Endothelial cell of umbilical vein (primary cell): ENCODE results near the gene HNMT. TPM values are rescaled to one million over a fixed set of nuclear protein-coding genes. Genes with fewer than 3 reads are reported as not detected.

ENCODE experiments used
- BruUV-seq: library from RNA; stranded (reverse); fragments of 400-500 nt; replicated peaks from 2 replicates; lab custom pipeline; 2021; lab: Mats Ljungman, UMichigan
- CTCF ChIA-PET: fragments of 300-600, 350-600 bp; sonication (Branson Sonifier 250); formaldehyde crosslinking; loops from one replicate; lab custom pipeline; 2021; ENCODE audit warnings: antibody characterized with exemption, inconsistent platforms; lab: Charles Lee
- POLR2A ChIA-PET: fragments of 300-600, 350-600 bp; sonication (Branson Sonifier 250); formaldehyde crosslinking; loops from one replicate; lab custom pipeline; 2021; ENCODE audit warnings: antibody characterized with exemption, inconsistent platforms; lab: Charles Lee
- DNase-seq: peaks from one replicate; pipeline ENCODE4 v3.0.0-alpha.2; 2011; ENCODE audit warnings: low read depth, low spot score
- FAIRE-seq: peaks from 2 replicates; lab custom pipeline; 2011; peaks lifted over from hg19 to GRCh38; lab: Jason Lieb, UNC
- H2AFZ ChIP-seq: 2 replicates; pipeline ENCODE4 v1.6.0; 2012; ENCODE audit warnings: low read depth, low read length, control low read depth, inconsistent platforms
- H3K27ac ChIP-seq: 2 replicates; pipeline ENCODE4 v1.5.1; 2011; ENCODE audit warnings: low read depth, mild to moderate bottlenecking, control low read depth, low read length, moderate library complexity; ENCODE audit not compliant: insufficient read depth
- H3K27me3 ChIP-seq, 2 experiments: 2 replicates each; pipeline versions ENCODE4 v1.6.0 to v1.6.1; 2011; ENCODE audit warnings: low read length in 2 of 2, mixed read lengths in 1 of 2; ENCODE audit not compliant: control insufficient read depth in 2 of 2, insufficient read depth in 2 of 2
- H3K36me3 ChIP-seq, 2 experiments: 2 replicates in 1 of 2; 3 replicates in 1 of 2; pipeline ENCODE4 v1.5.1; 2011; ENCODE audit warnings: low read length in 2 of 2, mild to moderate bottlenecking in 1 of 2, moderate library complexity in 1 of 2; ENCODE audit not compliant: control insufficient read depth in 2 of 2, insufficient read depth in 2 of 2; ENCODE audit errors: extremely low read depth in 1 of 2
- H3K4me1 ChIP-seq: 3 replicates; pipeline ENCODE4 v1.5.1; 2011; ENCODE audit warnings: mild to moderate bottlenecking, low read length; ENCODE audit not compliant: control insufficient read depth, insufficient read depth; ENCODE audit errors: extremely low read depth
- H3K4me2 ChIP-seq: 2 replicates; pipeline ENCODE4 v1.6.1; 2011; ENCODE audit warnings: low read length, control low read depth, mixed read lengths; ENCODE audit not compliant: insufficient read depth
- H3K4me3 ChIP-seq, 3 experiments: fragments of 200-600 bp in 1 of 3; sonication (generic), shearing (Covaris generic) in 1 of 3; replicated peaks in 1 of 3; 2 replicates each; pipeline ENCODE4 v1.5.1; 2011 to 2016; ENCODE audit warnings: control low read depth in 3 of 3, low read length in 3 of 3, mild to moderate bottlenecking in 2 of 3, inconsistent platforms in 1 of 3, low read depth in 1 of 3, moderate library complexity in 1 of 3; ENCODE audit not compliant: insufficient read depth in 1 of 3
- H3K79me2 ChIP-seq: 2 replicates; pipeline ENCODE4 v1.6.0; 2012; ENCODE audit warnings: low read length, inconsistent platforms; ENCODE audit not compliant: control insufficient read depth, insufficient read depth
- H3K9ac ChIP-seq: replicated peaks from 2 replicates; pipeline ENCODE3; 2011; ENCODE audit warnings: low read length, control low read depth; ENCODE audit not compliant: insufficient read depth; ENCODE audit errors: extremely low read depth
- H3K9me1 ChIP-seq: replicated peaks from 3 replicates; pipeline ENCODE4 v1.6.0; 2011; ENCODE audit warnings: mild to moderate bottlenecking, low read length; ENCODE audit not compliant: control insufficient read depth, insufficient read depth; ENCODE audit errors: extremely low read depth
- H3K9me3 ChIP-seq: replicated peaks from 2 replicates; pipeline ENCODE4 v1.5.1; 2012; ENCODE audit warnings: low read length, inconsistent platforms; ENCODE audit not compliant: control insufficient read depth, insufficient read depth
- H4K20me1 ChIP-seq: replicated peaks from 2 replicates; pipeline ENCODE3; 2011; ENCODE audit warnings: mild to moderate bottlenecking, low read length; ENCODE audit not compliant: control insufficient read depth, insufficient read depth; ENCODE audit errors: extremely low read depth
- EZH2 ChIP-seq: IDR thresholded peaks from 2 replicates; pipeline ENCODE4 v1.6.1; 2012; ENCODE audit warnings: borderline replicate concordance, low read depth, mild to moderate bottlenecking, moderate library complexity, low read length, inconsistent platforms; ENCODE audit not compliant: severe bottlenecking
- FOS ChIP-seq: IDR thresholded peaks from 2 replicates; pipeline ENCODE4 v1.6.1; 2011; ENCODE audit warnings: mild to moderate bottlenecking, low read length, moderate library complexity, borderline replicate concordance; ENCODE audit not compliant: insufficient read depth
- GATA2 ChIP-seq: IDR thresholded peaks from 2 replicates; pipeline ENCODE4 v1.7.0; 2011; ENCODE audit warnings: low read depth, mild to moderate bottlenecking, moderate library complexity, mixed read lengths, low read length; ENCODE audit not compliant: insufficient read length, insufficient read depth
- JUN ChIP-seq: IDR thresholded peaks from 2 replicates; pipeline ENCODE4 v1.6.1; 2011; ENCODE audit warnings: borderline replicate concordance, low read depth; ENCODE audit not compliant: insufficient read length, insufficient read depth
- MYC ChIP-seq: IDR thresholded peaks from one replicate; pipeline ENCODE4 v1.6.1; 2011; ENCODE audit warnings: mild to moderate bottlenecking, low read depth, low read length
- POLR2A ChIP-seq: IDR thresholded peaks from 2 replicates; pipeline ENCODE4 v1.6.1; 2012; ENCODE audit warnings: low read depth, mild to moderate bottlenecking, control low read depth, low read length
- POLR2AphosphoS5 ChIP-seq: IDR thresholded peaks from 2 replicates; pipeline ENCODE4 v1.6.1; 2012; ENCODE audit warnings: low read depth, mild to moderate bottlenecking, control low read depth, low read length, moderate library complexity; ENCODE audit not compliant: insufficient read depth
- dilution Hi-C: fragments of 300-500 bp; cut with MboI; formaldehyde crosslinking; loops from one replicate; pipeline ENCODE4 v1.15.0; 2019; ENCODE audit warnings: low sequenced_read_pairs; ENCODE audit not compliant: extremely low pct_ligation_motif_present
- intact Hi-C: fragments of 100-400 bp; cut with micrococcal nuclease; formaldehyde crosslinking; loops from one replicate; pipeline ENCODE4 v1.10.0; 2022
- polyA plus RNA-seq, 4 experiments: library from polyadenylated mRNA; depleted of rRNA in 3 of 4; stranded (reverse) in 3 of 4; unstranded in 1 of 4; fragments of >200 nt; gene quantifications; 2 replicates each; pipeline versions ENCODE4 v1.2.1 to v1.2.3, GENCODE V29; 2011 to 2012; ENCODE audit warnings: missing spikeins in 1 of 4
- total RNA-seq: library from RNA; stranded (reverse); gene quantifications from 2 replicates; pipeline ENCODE4 v1.2.3, GENCODE V29; 2021
- TF ChIP-seq, protein P1 (sequence below): IDR thresholded peaks from 2 replicates; pipeline ENCODE4 v1.6.1; 2011; ENCODE audit not compliant: insufficient read depth, insufficient read length
- TF ChIP-seq, protein P2 (sequence below), 2 donors: IDR thresholded peaks; 1 replicate in 1 of 2; 2 replicates in 1 of 2; pipeline ENCODE4 v1.5.1; 2011; ENCODE audit warnings: low read length in 2 of 2, mild to moderate bottlenecking in 2 of 2, moderate library complexity in 2 of 2, control low read depth in 1 of 2, inconsistent platforms in 1 of 2, low read depth in 1 of 2; ENCODE audit not compliant: insufficient read depth in 1 of 2; ENCODE audit errors: extremely low read depth in 1 of 2

The HNMT gene
- total and polyA plus RNA-seq, 2 donors (not counting 3 experiments of a cell fraction or from before 2014, with no cell fraction given): 8.6 to 16.9 TPM

DNA sequence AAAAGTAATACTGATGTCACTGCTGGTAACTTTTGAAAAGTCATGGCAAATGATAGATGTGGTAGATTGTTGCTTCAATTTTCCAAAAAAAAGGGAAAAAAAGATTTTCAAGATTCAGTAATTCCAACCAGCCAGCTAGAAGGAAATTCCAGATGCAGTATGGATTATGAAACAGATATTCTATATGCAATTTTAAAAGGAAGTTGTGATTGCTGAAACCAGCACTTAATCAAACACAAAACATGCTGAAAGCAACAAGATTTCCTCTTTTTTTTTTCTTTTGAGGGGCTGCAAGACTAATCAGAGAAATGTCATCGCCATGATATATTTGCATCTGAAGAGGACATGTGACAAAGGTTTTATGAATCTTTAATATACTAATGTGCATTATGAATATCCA is 5.1 kb upstream of the HNMT start:
- H3K4me1 ChIP-seq: peaks cover 21% of the 10 kb centered on the region
- ChIA-PET CTCF (interaction anchor here (1.3 kb wide), 1 partner anchor 11 kb away, joined by 4 read pairs; no protein-coding TSS in a partner anchor), POLR2A (no interaction called here)
- no peaks in the 10 kb centered on the region for H4K20me1 ChIP-seq
- H3K27me3 ChIP-seq: no peaks in the 10 kb centered on the region
- intact Hi-C loops: no loop called here
- no peaks in the 10 kb centered on the region for H3K36me3 ChIP-seq
- no peaks in the 10 kb centered on the region for H3K9me1 ChIP-seq
- BruUV-seq: no TSS peak
- FAIRE-seq (no peak), DNase-seq (no peak)
- no peak overlapping the region for H2AFZ ChIP-seq
- dilution Hi-C loops: no loop called here
- no peak overlapping the region for H3K4me3 ChIP-seq
- no peaks in the 10 kb centered on the region for H3K9me3 ChIP-seq
- TF ChIP-seq, protein P1, sequence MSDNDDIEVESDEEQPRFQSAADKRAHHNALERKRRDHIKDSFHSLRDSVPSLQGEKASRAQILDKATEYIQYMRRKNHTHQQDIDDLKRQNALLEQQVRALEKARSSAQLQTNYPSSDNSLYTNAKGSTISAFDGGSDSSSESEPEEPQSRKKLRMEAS: no peak
- TF ChIP-seq FOS (no peak), MYC (no peak), GATA2 (no peak), JUN (no peak), POLR2AphosphoS5 (no peak), POLR2A (no peak), EZH2 (no peak)
- TF ChIP-seq, protein P2, sequence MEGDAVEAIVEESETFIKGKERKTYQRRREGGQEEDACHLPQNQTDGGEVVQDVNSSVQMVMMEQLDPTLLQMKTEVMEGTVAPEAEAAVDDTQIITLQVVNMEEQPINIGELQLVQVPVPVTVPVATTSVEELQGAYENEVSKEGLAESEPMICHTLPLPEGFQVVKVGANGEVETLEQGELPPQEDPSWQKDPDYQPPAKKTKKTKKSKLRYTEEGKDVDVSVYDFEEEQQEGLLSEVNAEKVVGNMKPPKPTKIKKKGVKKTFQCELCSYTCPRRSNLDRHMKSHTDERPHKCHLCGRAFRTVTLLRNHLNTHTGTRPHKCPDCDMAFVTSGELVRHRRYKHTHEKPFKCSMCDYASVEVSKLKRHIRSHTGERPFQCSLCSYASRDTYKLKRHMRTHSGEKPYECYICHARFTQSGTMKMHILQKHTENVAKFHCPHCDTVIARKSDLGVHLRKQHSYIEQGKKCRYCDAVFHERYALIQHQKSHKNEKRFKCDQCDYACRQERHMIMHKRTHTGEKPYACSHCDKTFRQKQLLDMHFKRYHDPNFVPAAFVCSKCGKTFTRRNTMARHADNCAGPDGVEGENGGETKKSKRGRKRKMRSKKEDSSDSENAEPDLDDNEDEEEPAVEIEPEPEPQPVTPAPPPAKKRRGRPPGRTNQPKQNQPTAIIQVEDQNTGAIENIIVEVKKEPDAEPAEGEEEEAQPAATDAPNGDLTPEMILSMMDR (IDR thresholded peaks at IDR 0.05; ENCODE audit: extremely low read depth in 1 of 2, insufficient read depth in 1 of 2, low read depth in 1 of 2, low read length in 2 of 2): no peak
- no peaks in the 10 kb centered on the region for H3K79me2 ChIP-seq
- H3K9ac ChIP-seq: no peak overlapping the region
- no peak overlapping the region for H3K27ac ChIP-seq
- no peak overlapping the region for H3K4me2 ChIP-seq
